Nephron progenitor cell (in vitro differentiated cells): Measurements from ENCODE around the gene HERC2.

Experiments used
- DNase-seq: peaks from one replicate; pipeline ENCODE4 v3.0.0; 2021
- H3K27ac Mint-ChIP-seq: 2 replicates; pipeline ENCODE4 v1.8.0; 2021; ENCODE audit warnings: mild to moderate bottlenecking, moderate library complexity, mixed read lengths
- H3K27me3 Mint-ChIP-seq: 2 replicates; pipeline ENCODE4 v1.8.0; 2021; ENCODE audit warnings: mild to moderate bottlenecking, low read depth, mixed read lengths; ENCODE audit not compliant: poor library complexity
- H3K36me3 Mint-ChIP-seq: 2 replicates; pipeline ENCODE4 v1.8.0; 2021; ENCODE audit warnings: low read depth, mixed read lengths
- H3K4me1 Mint-ChIP-seq: 2 replicates; pipeline ENCODE4 v1.8.0; 2021; ENCODE audit warnings: mixed read lengths
- H3K4me3 Mint-ChIP-seq: 2 replicates; pipeline ENCODE4 v1.8.0; 2021; ENCODE audit warnings: mild to moderate bottlenecking, moderate library complexity, mixed read lengths
- H3K9me3 Mint-ChIP-seq: 2 replicates; pipeline ENCODE4 v1.8.0; 2021; ENCODE audit warnings: mild to moderate bottlenecking, moderate library complexity, mixed read lengths
- TF ChIP-seq, protein P1 (sequence below): fragments of 200-600 bp; sonication (generic); IDR thresholded peaks from 2 replicates; pipeline ENCODE4 v1.5.0; 2021; ENCODE audit warnings: antibody characterized with exemption

Gene HERC2

DNA sequence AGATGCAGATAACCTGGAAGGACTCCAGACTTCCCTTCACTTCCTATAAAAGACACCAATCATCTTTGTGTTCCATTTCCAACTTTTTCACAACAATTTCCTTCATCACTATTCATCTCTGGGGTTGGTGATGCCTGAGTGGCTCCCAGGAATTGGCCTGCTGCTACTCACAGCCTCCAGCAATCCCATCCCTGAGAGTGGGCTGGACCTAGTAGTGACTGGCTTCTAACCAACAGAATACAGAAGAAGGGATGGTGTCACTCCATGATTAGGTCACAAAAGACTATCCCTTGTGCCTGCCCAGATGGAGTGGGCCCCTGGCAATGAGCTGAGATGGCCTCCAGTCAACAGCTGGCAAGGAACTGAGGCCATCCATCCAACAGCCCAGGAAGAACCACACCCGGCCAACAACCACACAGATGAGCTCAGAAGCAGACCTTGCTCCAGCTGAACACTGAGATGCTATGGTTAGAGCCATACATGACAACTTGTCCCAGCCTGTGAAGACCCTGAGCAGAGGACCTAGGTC is 243.7 kb downstream of the HERC2 start:
- H3K27me3 Mint-ChIP-seq: peaks cover 16% of the 10 kb centered on the region
- TF ChIP-seq, protein P1, sequence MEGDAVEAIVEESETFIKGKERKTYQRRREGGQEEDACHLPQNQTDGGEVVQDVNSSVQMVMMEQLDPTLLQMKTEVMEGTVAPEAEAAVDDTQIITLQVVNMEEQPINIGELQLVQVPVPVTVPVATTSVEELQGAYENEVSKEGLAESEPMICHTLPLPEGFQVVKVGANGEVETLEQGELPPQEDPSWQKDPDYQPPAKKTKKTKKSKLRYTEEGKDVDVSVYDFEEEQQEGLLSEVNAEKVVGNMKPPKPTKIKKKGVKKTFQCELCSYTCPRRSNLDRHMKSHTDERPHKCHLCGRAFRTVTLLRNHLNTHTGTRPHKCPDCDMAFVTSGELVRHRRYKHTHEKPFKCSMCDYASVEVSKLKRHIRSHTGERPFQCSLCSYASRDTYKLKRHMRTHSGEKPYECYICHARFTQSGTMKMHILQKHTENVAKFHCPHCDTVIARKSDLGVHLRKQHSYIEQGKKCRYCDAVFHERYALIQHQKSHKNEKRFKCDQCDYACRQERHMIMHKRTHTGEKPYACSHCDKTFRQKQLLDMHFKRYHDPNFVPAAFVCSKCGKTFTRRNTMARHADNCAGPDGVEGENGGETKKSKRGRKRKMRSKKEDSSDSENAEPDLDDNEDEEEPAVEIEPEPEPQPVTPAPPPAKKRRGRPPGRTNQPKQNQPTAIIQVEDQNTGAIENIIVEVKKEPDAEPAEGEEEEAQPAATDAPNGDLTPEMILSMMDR: no peak
- DNase-seq: no peak
- H3K27ac Mint-ChIP-seq: no peak overlapping the region
- H3K4me3 Mint-ChIP-seq: no peak overlapping the region
- no peaks in the 10 kb centered on the region for H3K4me1 Mint-ChIP-seq
- peaks cover 4% of the 10 kb centered on the region for H3K9me3 Mint-ChIP-seq
- H3K36me3 Mint-ChIP-seq: no peaks in the 10 kb centered on the region

DNA sequence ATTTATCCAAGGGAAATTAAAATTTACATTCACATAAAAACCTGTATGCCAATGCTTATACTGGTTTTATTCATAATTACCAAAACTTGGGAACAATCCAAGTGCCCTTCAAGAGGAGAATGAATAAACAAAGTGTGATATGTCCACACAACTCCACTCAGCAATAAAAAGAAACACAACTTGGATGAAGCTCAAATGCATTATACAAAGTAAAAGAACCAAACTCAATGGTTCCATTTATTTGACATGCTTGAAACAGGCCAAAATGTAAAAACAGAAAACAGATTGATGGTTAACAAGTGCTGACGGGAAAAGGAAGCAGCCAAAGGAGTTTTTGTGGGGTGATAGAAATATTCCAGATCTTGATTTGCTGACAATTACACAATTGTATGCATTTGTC is 246.4 kb downstream of the HERC2 start:
- Mint-ChIP-seq H3K4me3 (no peak overlapping the region), H3K27ac (no peak overlapping the region)
- no peak for DNase-seq

DNA sequence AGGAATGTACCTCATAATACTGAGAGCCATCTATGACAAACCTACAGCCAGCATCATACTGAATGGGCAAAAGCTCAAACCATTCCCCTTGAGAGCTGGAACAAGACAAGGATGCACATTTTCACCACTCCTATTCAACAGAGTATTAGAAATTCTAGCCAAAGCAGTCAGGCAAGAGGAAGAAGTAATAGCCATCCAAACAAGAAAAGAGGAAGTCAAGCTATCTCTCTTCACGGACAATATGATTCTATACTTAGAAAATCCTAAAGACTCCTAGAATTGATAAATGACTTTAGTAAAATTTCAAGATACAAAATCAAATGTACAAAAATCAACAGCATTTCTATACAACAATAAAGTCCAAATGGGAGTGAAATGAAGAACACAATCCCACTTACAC is 253.0 kb downstream of the HERC2 start:
- no peak overlapping the region for H3K4me3 Mint-ChIP-seq
- no peaks in the 10 kb centered on the region for H3K4me1 Mint-ChIP-seq
- no peak for DNase-seq
- peaks cover 51% of the 10 kb centered on the region for H3K9me3 Mint-ChIP-seq
- TF ChIP-seq, protein P1: no peak
- H3K36me3 Mint-ChIP-seq: peaks cover 4% of the 10 kb centered on the region
- no peak overlapping the region for H3K27ac Mint-ChIP-seq
- H3K27me3 Mint-ChIP-seq: peaks cover 6% of the 10 kb centered on the region

More for the DNA sequence above, 246.4 kb downstream of the HERC2 start:
- Mint-ChIP-seq H3K4me1 (no peaks in the 10 kb centered on the region), H3K9me3 (peaks cover 21% of the 10 kb centered on the region), H3K27me3 (peaks cover 15% of the 10 kb centered on the region), H3K36me3 (no peaks in the 10 kb centered on the region)
- TF ChIP-seq, protein P1: no peak

DNA sequence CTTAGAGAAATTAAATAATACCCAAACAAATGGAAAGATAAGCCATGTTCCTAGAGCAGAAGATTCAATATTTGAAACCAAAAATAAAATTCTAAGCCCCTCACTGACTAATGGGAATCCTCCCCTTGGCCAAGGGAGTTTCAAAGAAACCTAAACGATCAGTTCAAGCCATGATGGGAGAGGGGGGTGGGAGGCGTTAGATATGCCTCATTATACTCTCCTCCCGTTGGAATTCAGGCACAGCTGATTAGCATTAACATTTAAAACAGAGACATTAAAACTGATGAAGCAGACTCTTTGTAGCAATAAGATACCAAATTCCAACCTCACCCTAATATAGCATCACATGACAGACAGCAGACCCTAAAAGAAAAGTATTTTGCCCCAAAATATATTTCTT is 255.7 kb downstream of the HERC2 start:
- Mint-ChIP-seq H3K36me3 (peaks cover 4% of the 10 kb centered on the region), H3K27me3 (peaks cover 3% of the 10 kb centered on the region), H3K9me3 (peaks cover 33% of the 10 kb centered on the region), H3K4me3 (no peak overlapping the region), H3K27ac (no peak overlapping the region), H3K4me1 (no peaks in the 10 kb centered on the region)
- TF ChIP-seq, protein P1: no peak
- DNase-seq: no peak
